Choroid plexus epithelial cell (primary cell): ENCODE data around the gene SMTNL2.

ENCODE experiments used
- DNase-seq: peaks from one replicate; pipeline ENCODE4 v3.0.0-alpha.2; 2010; ENCODE audit warnings: low read depth
- H3K4me3 ChIP-seq: 2 replicates; pipeline ENCODE4 v1.5.1; 2011; ENCODE audit warnings: low read depth, mild to moderate bottlenecking, control low read depth, low read length, moderate library complexity
- TF ChIP-seq, protein P1 (sequence below): conservative IDR thresholded peaks from 2 replicates; pipeline ENCODE4 v1.5.1; 2011; ENCODE audit warnings: low read depth, mild to moderate bottlenecking, control low read depth, inconsistent platforms, low read length, moderate library complexity

SMTNL2 gene

GRCh38 chr17:4610162-4610561 is 25.8 kb downstream of the SMTNL2 start:
- TF ChIP-seq, protein P1, sequence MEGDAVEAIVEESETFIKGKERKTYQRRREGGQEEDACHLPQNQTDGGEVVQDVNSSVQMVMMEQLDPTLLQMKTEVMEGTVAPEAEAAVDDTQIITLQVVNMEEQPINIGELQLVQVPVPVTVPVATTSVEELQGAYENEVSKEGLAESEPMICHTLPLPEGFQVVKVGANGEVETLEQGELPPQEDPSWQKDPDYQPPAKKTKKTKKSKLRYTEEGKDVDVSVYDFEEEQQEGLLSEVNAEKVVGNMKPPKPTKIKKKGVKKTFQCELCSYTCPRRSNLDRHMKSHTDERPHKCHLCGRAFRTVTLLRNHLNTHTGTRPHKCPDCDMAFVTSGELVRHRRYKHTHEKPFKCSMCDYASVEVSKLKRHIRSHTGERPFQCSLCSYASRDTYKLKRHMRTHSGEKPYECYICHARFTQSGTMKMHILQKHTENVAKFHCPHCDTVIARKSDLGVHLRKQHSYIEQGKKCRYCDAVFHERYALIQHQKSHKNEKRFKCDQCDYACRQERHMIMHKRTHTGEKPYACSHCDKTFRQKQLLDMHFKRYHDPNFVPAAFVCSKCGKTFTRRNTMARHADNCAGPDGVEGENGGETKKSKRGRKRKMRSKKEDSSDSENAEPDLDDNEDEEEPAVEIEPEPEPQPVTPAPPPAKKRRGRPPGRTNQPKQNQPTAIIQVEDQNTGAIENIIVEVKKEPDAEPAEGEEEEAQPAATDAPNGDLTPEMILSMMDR = no peak
- no peak overlapping the region for H3K4me3 ChIP-seq
- no peak for DNase-seq

- TF ChIP-seq, protein P1 = no peak
- DNase-seq = no peak
- no peak overlapping the region for H3K4me3 ChIP-seq
Measured at GRCh38 chr17:4610656-4611055, 26.3 kb downstream of the SMTNL2 start.

DNA sequence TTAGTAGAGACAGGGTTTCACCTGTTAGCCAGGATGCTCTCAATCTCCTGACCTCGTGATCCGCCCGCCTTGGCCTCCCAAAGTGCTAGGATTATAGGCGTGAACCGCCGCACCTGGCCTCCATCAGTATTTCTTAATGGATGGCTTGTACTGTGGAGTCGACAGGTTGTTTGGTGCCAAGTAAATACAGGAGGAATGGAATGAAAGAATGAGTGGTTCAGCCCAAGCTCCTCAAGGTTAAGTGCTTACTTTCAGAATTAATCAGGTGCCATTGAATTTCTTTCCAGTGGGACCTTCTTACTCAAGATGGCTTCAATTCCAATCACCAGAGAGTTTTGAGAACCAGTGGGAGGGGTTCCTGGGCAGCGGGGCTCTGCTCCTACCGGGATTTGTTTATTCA is 32.1 kb downstream of the SMTNL2 start:
- H3K4me3 ChIP-seq = no peak overlapping the region
- TF ChIP-seq, protein P1 = no peak
- DNase-seq = no peak

DNA sequence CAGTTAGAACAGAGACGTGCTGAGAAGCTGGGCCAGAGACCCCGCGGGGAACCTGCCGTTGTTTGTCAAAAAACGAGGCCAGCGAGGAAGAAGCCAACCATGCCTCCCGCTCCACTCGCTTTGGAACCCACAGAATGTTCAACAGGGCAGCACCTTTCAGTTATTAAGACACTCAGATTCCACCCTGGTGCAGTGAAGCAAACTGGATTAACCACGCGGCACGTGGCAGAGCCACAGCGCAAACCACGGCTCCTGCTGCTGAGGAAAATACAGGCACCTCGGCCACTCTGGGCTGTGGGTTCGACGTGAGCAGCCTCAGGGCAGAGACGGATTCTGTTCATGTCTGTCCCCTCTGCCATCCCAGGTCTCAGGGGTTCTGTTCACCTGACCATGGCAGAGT is 32.8 kb downstream of the SMTNL2 start:
- TF ChIP-seq, protein P1 = no peak
- no peak overlapping the region for H3K4me3 ChIP-seq
- no peak for DNase-seq

DNA sequence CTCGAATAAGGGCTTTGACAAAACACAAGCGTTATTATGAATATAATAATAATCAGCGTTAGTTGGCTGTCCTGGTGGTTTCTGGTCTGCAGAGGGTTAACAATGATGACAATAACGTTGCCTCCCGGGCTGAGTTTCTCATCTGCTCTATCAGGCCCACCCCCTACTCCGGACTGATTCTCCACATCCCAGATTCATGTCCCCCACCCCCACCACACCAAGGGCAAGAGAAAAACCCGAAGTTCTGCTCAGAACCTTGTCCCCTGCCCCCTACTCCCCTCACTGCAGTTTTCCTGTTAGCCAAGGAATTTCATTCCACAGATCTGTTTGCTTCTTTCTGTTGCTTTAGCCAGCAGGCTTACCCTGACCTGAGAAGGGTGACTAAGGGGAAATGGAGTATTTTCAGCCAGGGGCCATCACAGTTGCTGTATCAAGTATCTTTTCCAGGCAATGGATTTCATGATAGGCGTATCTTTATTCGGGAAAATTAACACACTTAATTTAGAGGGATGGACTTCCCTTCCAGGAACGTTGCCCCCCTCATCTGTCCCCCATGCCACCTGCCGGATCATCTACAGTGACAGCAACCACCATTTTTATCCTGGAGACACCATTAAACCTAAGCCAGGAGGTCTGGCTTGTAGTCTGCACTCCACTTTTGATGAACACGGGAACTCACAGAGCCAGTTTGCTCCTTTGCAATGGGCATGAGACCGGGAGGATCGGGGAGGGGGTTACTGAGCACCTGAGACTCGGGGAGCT is 33.4 kb downstream of the SMTNL2 start:
- no peak for DNase-seq
- H3K4me3 ChIP-seq = no peak overlapping the region
- TF ChIP-seq, protein P1 = no peak

GRCh38 chr17:4620531-4621101 is 36.3 kb downstream of the SMTNL2 start:
- no peak overlapping the region for H3K4me3 ChIP-seq
- no peak for DNase-seq
- TF ChIP-seq, protein P1 = no peak

- TF ChIP-seq, protein P1 = no peak
- no peak for DNase-seq
Measured at GRCh38 chr17:4622375-4622774, 38.0 kb downstream of the SMTNL2 start.

More at GRCh38 chr17:4622375-4622774, 38.0 kb downstream of the SMTNL2 start:
- no peak overlapping the region for H3K4me3 ChIP-seq
